Activated CD8-positive, alpha-beta T cell treated with anti-CD3 and anti-CD28 coated beads for 36 hours (primary cell): ENCODE results near the gene C6orf136. TPM values are rescaled to one million over a fixed set of nuclear protein-coding genes. Genes with fewer than 3 reads are reported as not detected.

Experiments used
- ATAC-seq: fragments of 200-7000 bp; cut with Tn5 transposase; one replicate; pipeline ENCODE4 v1.10.0; 2021; ENCODE audit warnings: mild to moderate bottlenecking, moderate library complexity
- CTCF ChIA-PET: fragments of 350-600 bp; sonication (Branson Sonifier 250); formaldehyde crosslinking; loops from one replicate; lab custom pipeline; 2021; ENCODE audit warnings: antibody characterized with exemption; lab: Charles Lee
- POLR2A ChIA-PET: fragments of 350-600 bp; sonication (Branson Sonifier 250); formaldehyde crosslinking; loops from one replicate; lab custom pipeline; 2021; ENCODE audit warnings: antibody characterized with exemption; lab: Charles Lee
- DNase-seq: peaks from one replicate; pipeline ENCODE4 v3.0.0-alpha.2; 2020
- H3K27ac Mint-ChIP-seq: one replicate; pipeline ENCODE4 v1.8.0; 2021; ENCODE audit warnings: mild to moderate bottlenecking, mixed read lengths
- H3K27me3 Mint-ChIP-seq: one replicate; pipeline ENCODE4 v1.8.0; 2021; ENCODE audit warnings: mixed read lengths
- H3K36me3 Mint-ChIP-seq: one replicate; pipeline ENCODE4 v1.8.0; 2021; ENCODE audit warnings: low read depth, mixed read lengths
- H3K4me1 Mint-ChIP-seq: one replicate; pipeline ENCODE4 v1.8.0; 2021; ENCODE audit warnings: low read depth, mixed read lengths
- H3K4me3 Mint-ChIP-seq: one replicate; pipeline ENCODE4 v1.8.0; 2021; ENCODE audit warnings: mild to moderate bottlenecking, moderate library complexity, mixed read lengths
- H3K9me3 Mint-ChIP-seq: one replicate; pipeline ENCODE4 v1.8.0; 2021; ENCODE audit warnings: mixed read lengths
- intact Hi-C: fragments of 100-400 bp; cut with micrococcal nuclease; formaldehyde crosslinking; loops from one replicate; pipeline ENCODE4 v1.10.0; 2022
- total RNA-seq, 2 experiments: library from RNA; stranded (reverse); gene quantifications; one replicate each; pipeline ENCODE4 v1.2.3, GENCODE V29; 2021
- TF ChIP-seq, protein P1 (sequence below): fragments of 200-600 bp; IDR thresholded peaks from one replicate; pipeline ENCODE4 v1.8.0; 2022; ENCODE audit warnings: antibody characterized with exemption, mild to moderate bottlenecking

C6orf136 gene
- total RNA-seq, 2 experiments from 2014 or later: 34.8 to 40.1 TPM

DNA sequence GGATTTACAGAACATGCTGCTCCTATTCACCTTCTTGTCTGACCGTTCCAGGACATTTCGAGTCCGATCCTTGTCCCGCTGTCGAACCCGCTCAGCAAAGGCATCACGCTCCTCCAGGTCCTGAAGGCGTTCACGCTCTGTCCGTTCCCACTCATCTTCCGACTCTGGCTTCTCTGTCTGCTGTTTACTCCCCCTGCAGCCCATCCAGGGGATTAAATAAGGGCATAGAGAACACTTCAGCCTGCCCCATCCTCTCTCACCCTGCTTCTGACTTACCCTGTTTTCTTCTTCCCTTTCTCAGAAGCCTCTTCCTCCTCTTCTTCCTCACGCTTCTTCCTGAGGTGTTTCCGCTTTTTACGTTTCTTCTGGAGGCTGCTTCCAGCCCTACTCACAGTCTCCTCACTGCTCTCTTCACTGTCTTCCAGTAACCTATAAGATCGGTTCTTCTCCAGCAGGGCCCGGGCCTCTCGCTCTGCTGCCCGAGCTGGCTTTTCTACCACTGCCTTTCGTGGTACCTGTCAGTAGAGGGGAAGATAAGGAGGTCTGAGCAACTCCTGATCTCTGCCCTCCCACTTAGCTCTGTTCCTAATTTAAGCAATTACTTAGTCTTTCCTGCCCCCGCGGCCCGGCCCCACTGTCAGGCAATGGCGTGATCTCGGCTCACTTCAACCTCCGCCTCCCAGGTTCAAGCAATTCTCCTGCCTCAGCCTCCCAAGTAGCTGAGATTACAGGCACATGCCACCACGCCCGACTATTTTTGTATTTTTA lies 24.0 kb downstream of the C6orf136 start:
- peaks cover 25% of the 10 kb centered on the region for H3K36me3 Mint-ChIP-seq
- DNase-seq: no peak
- ChIA-PET POLR2A (interaction anchor here (1.1 to 15.7 kb wide), 3 partner anchors 50 to 181 kb away, joined by 3 to 500 read pairs (median 13); partner anchors contain the start of genes MDC1, MRPS18B, PPP1R10 and TUBB), CTCF (interaction anchor here (1.5 to 18.6 kb wide), 2 partner anchors 53 to 59 kb away, joined by 4 to 704 read pairs; partner anchors contain the start of genes MDC1, MRPS18B and TUBB)
- no peak for ATAC-seq
- peaks cover 32% of the 10 kb centered on the region for H3K4me1 Mint-ChIP-seq
- no peak overlapping the region for H3K27ac Mint-ChIP-seq
- peak overlapping the region; percentile 74 for H3K4me3 Mint-ChIP-seq
- intact Hi-C loops: no loop called here
- H3K27me3 Mint-ChIP-seq: no peaks in the 10 kb centered on the region
- TF ChIP-seq, protein P1, sequence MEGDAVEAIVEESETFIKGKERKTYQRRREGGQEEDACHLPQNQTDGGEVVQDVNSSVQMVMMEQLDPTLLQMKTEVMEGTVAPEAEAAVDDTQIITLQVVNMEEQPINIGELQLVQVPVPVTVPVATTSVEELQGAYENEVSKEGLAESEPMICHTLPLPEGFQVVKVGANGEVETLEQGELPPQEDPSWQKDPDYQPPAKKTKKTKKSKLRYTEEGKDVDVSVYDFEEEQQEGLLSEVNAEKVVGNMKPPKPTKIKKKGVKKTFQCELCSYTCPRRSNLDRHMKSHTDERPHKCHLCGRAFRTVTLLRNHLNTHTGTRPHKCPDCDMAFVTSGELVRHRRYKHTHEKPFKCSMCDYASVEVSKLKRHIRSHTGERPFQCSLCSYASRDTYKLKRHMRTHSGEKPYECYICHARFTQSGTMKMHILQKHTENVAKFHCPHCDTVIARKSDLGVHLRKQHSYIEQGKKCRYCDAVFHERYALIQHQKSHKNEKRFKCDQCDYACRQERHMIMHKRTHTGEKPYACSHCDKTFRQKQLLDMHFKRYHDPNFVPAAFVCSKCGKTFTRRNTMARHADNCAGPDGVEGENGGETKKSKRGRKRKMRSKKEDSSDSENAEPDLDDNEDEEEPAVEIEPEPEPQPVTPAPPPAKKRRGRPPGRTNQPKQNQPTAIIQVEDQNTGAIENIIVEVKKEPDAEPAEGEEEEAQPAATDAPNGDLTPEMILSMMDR: no peak
- no peaks in the 10 kb centered on the region for H3K9me3 Mint-ChIP-seq

DNA sequence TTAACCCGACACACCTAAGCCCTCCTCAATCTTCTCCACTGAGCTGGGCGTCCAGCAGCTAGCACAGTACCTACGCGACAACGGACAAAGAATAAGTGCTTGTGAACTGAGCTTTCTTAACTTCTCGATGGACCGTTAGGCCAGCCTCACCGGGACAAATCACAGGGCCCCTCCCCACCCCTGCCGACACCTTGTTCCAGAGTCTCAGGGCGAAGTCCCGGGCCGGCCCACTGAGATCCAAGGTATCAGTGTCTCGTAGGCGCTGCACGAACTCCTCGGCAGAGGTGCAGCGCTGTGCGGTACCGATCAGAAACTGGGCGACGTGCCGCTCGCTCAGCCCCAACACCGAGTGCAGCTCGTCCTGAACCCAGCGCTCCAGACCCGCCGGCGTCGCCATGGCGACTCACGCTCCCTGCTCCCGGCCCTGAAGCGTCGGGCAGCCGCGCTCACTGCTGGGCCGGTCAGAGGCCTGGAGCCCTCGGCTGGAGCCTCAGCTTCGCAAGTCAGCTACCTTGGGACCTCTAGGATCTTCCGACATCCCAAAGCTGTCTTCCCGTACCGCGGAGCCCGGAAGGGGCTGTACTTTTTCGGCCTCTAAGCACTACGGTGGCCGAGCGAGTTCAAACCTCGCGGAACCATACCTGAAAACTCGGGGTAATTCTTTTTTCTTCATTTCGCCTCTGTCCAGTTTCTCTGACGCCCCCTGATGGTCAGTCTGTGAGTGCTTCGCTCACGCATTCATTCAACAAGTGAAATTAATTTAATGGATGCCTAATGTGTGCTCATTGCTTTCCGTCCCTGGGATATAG lies 25.7 kb downstream of the C6orf136 start, which contains the start of gene DHX16:
TSS of gene DHX16 (minus strand) at position 562 of the 809 bp plus-strand sequence. CDS start at position 397, 165 bp downstream.
- H3K4me3 Mint-ChIP-seq: peak within 1 kb of the TSS; percentile 74
- TF ChIP-seq, protein P1: peak; percentile 70
- intact Hi-C loops: no loop called here
- no peaks in the 10 kb centered on the region for H3K27me3 Mint-ChIP-seq
- POLR2A ChIA-PET: interaction anchor here (0.7 to 15.7 kb wide), 13 partner anchors 8 to 407 kb away, joined by 3 to 500 read pairs (median 4); partner anchors contain the start of genes MDC1, MRPS18B, PPP1R10 and TUBB
- peaks cover 26% of the 10 kb centered on the region for H3K4me1 Mint-ChIP-seq
- ATAC-seq (peak; percentile 83), DNase-seq (peak; percentile 95)
- peak within 1 kb of the TSS; percentile 85 for H3K27ac Mint-ChIP-seq
- no peaks in the 10 kb centered on the region for H3K9me3 Mint-ChIP-seq
- CTCF ChIA-PET: interaction anchor here (0.7 to 18.6 kb wide), 15 partner anchors 10 to 414 kb away, joined by 3 to 704 read pairs (median 4); partner anchors contain the start of genes ATAT1, MDC1 and TUBB
- H3K36me3 Mint-ChIP-seq: peaks cover 33% of the 10 kb centered on the region

DNA sequence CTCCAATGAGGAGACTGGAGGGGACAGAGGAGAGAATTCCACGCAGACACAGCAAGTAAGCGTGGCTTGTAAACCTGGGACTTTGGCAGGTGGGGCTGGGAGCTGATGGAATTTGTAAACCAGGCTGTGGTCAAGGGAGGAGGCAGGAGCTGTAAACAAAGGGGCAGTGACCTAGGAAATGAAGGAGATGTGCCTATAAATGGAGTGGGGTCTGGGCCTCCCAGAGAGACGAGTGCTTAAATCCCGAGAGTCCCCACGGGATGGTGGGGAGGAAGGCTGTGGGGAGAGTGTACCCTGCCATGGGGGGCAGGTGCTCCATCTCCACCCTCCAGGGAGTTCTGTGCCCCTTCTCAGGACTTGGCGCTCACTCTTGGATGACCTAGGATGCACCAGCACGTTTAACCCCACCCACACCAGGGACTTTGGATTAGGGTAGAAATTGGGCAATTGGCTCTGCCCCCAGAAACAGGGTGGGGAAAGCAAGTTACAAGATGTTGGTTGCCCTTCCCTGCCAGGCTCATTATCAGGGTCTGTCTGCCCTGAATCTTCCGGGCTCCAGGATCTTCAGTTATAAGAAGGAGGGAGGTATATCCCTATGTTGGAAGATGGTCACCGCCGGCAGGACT lies 29.8 kb downstream of the C6orf136 start:
- Mint-ChIP-seq H3K36me3 (peaks cover 52% of the 10 kb centered on the region), H3K4me3 (no peak overlapping the region), H3K9me3 (no peaks in the 10 kb centered on the region), H3K27me3 (no peaks in the 10 kb centered on the region), H3K27ac (peak overlapping the region; percentile 44), H3K4me1 (peaks cover 16% of the 10 kb centered on the region)
- intact Hi-C loops: no loop called here
- TF ChIP-seq, protein P1: no peak
- ATAC-seq: no peak
- DNase-seq: no peak
- CTCF ChIA-PET: interaction anchor here (1.7 to 18.6 kb wide), 2 partner anchors 53 to 223 kb away, joined by 4 to 704 read pairs; partner anchors contain the start of genes MDC1 and TUBB
- POLR2A ChIA-PET: interaction anchor here (15.7 kb wide), 1 partner anchor 44 kb away, joined by 500 read pairs; the partner anchor contains the start of genes MDC1 and TUBB

DNA sequence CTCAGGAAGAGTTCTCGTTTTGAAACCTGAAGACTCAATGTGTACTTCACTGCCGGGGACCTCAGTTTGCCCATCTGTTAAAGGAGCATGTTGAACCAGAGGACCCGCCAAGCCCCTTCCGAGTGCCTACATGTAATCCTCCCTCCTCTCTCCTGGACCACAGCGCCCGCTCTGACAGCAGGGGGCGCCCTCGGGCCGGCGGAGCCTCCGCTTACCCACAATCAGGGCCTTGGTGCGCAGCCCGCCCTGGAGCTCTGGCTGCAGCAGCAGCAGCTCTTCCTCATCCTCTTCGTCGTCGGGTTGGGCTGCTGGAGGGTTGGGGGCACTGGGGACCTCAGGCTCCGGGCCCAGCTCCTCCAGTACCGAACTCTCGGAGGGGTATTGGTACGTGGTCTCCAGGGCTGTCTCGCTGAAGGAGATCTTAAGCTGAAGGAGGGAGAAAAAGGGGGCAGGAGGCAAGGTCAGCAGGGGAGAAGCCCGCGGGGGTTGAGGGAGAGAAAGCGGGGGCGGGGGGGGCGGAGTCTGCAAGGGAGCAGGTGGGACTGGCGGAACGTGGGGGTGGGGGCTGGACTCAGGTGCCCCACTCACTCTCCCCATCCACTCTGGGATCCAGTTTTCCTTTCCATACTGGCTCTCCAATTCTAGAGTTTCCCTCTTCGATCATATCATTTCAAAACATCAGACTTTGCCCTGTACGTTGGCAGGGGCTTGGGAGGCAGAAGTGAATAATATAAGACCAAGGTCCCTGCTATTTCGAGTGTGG lies 32.2 kb downstream of the C6orf136 start:
- Mint-ChIP-seq H3K27ac (peak overlapping the region; percentile 95), H3K27me3 (no peaks in the 10 kb centered on the region), H3K4me3 (peak overlapping the region; percentile 88), H3K4me1 (peaks cover 11% of the 10 kb centered on the region), H3K9me3 (no peaks in the 10 kb centered on the region), H3K36me3 (peaks cover 74% of the 10 kb centered on the region)
- ChIA-PET POLR2A (interaction anchor here (0.6 to 15.7 kb wide), 6 partner anchors 9 to 205 kb away, joined by 3 to 500 read pairs (median 4); partner anchors contain the start of genes DDR1, MDC1, MRPS18B and TUBB), CTCF (interaction anchor here (0.6 to 18.6 kb wide), 33 partner anchors 10 to 412 kb away, joined by 3 to 704 read pairs (median 4); partner anchors contain the start of genes GNL1, GTF2H4, IER3 and MDC1)
- intact Hi-C loops: loop anchor here (2.0 kb wide), 1 partner anchor 52 kb away; no protein-coding TSS in a partner anchor
- DNase-seq: peak; percentile 92
- TF ChIP-seq, protein P1: peak; percentile 97
- ATAC-seq: peak; percentile 27
